HL-60/S4 treated with phorbol 12-myristate 13-acetate at 8.2 ng/mL for 4 days and 3 days (cell line): ENCODE results near the gene TAF8.
"Not testable (repeated sequence)": the region's sequence is repeated elsewhere in the genome, so short reads cannot be mapped to it uniquely, and the experiment has no call there.

Experiments used
- in situ Hi-C: fragments of 300-500 bp; cut with MboI; formaldehyde crosslinking; loops from 2 replicates; pipeline ENCODE4 v1.15.0; 2022; ENCODE audit warnings: low sequenced_read_pairs

Gene TAF8, protein sequence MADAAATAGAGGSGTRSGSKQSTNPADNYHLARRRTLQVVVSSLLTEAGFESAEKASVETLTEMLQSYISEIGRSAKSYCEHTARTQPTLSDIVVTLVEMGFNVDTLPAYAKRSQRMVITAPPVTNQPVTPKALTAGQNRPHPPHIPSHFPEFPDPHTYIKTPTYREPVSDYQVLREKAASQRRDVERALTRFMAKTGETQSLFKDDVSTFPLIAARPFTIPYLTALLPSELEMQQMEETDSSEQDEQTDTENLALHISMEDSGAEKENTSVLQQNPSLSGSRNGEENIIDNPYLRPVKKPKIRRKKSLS

DNA sequence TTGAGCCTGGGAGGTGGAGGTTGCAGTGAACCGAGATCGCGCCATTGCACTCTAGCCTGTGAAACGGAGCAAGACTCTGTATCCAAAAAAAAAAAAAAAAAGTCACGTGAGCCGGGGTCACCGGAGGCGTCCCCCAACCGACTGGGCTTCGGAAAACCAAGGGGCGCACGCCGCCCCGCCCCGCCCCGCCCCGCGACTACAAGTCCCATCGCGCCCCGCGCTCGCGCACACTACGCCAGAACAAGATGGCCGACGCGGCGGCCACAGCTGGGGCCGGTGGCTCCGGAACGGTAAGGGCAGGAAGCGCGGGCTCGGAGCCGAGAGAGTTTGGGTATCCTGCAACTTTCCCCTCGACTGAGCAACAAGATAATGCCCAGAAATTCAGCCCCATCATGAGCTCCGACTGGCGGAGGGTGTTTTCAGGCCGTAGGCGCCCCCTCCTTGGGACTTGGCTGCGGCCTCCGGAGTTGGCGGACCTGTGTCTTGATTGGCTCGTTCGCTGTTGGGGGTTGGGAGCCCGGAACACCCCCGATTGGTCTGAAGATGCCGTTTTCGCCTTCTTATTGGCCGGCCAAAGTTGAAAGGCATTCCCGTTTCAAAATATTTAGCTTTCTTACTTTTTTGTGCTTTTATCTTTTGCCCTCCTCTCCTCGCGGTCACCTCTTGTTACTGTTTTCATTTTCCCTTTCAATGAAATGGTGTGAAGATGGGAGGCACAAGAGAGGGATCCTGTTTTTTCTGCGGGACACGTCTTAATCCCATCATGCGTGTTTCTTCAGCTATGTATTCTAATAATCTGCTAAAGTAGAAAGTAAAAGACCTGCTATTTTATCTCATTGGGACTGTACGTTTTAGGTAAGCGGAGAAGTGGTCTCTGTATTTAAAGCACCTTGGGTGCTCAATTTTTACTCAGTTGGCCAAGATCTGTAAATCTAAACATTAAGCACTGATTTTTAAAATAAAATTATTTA, at the start of gene TAF8:
TSS of gene TAF8 (plus strand) at position 228 of the 971 bp plus-strand sequence. CDS start at position 246, 18 bp downstream.
- in situ Hi-C loops: loop anchor here (25.0 kb wide), 1 partner anchor 512 kb away; the partner anchor contains the start of gene UBR2

DNA sequence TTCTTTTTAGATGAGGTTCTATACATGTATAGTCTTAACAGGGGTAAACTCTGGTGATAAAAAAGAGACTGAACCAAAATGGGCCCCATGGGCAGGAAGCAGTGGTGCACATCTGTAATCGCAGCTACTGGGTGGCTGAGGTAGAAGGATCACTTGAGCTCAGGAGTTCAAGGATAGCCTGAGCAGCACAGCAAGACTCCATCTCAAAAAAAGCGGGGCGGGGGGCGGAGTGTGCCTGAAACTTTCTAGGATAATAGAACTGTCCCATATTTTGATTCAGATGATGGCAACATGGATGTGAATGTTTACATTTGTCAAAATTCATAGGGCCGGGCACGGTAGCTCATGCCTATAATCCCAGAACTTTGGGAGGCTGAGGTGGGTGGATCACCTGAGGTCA, 48.8 kb upstream of the TAF8 start:
- in situ Hi-C loops: no loop called here

DNA sequence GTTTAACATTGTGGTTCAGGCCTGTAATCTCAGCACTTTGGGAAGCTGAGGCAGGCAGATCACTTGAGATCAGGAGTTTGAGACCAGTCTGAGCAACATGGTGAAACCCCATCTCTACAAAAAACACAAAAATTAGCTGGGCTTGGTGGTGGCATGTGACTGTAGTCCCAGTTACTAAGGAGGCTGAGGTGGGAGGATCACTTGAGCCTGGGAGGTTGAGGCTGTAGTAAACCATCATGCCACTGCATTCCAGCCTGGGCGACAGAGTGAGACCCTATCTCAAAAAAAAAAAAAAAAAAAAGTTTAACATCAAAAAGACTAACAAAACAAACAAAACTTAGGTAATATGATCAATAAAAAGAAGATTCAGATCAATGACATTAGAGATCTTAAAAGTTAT, 46.7 kb upstream of the TAF8 start:
- in situ Hi-C loops: not testable (repeated sequence)

DNA sequence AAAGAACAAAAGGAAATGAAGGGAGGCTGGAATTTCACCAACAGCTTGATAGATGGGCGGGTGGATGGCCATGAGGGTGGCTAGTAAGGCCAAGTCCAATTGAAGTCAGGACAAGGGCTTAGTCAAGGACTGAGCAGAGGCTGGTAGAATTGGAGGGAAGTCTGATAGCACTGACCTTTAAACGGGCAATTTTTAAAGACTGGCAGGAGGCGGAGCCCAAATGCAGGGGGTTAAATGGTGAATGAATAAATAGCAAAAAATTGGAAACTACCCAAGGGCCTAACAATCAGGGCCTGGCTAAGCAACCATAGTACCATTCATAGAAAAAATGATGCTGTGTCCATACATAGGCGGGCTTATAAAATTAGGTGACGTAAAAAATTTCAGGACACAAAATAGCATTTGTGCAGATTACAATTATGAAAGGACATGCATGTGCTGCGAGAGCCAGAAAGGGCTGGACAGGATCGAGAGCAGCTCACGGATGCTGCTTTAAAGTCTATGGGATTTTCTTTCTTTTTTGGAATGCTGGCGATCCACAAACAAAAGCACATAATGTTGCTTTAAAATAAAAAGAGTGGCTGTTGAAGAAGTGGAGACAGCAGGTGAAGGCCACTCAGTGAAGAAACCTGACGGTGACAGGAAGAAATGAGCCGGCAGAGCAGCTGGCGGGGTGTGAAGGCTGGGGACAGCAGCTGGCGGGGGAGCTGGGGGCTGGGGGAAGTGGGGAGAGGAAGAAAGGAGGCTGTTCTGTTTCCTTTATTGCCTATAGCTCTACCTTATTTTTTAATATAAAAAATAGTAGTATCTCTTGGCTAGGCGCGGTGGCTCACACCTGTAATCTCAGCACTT, 42.8 kb upstream of the TAF8 start:
- in situ Hi-C loops: no loop called here

DNA sequence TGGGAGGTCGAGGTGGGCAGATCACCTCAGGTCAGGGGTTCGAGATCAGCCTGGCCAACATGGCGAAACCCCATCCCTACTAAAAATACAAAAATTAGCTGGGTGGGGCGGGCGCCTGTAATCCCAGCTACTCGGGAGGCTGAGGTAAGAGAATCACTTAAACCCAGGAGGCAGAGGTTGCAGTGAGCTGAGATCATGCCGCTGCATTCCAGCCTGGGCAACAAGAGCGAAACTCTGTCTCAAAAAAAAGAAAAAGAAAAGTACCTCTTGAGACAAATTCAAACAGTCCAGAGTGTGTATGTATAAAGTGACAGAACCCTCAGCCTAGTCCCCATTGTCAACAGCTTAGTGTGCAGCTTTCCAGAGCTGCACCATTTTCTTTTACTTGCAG, 42.2 kb upstream of the TAF8 start:
- in situ Hi-C loops: not testable (repeated sequence)

DNA sequence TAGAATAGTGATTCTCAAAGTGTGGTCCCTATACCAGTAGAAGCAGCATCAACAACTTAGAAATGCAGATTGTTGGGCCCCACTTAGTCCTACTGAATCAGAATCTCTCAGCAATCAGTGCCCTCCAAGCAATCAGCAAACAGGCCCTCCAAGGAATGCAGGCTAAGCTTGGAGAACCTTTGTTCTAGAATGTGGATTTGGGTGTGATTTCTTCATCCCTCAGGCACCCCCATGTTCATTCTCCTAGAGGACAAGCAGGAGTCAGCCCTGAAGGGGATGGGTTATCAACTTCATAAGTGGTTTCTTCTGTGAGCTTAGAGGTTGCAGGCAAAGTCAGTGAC, 40.5 kb upstream of the TAF8 start:
- in situ Hi-C loops: no loop called here

DNA sequence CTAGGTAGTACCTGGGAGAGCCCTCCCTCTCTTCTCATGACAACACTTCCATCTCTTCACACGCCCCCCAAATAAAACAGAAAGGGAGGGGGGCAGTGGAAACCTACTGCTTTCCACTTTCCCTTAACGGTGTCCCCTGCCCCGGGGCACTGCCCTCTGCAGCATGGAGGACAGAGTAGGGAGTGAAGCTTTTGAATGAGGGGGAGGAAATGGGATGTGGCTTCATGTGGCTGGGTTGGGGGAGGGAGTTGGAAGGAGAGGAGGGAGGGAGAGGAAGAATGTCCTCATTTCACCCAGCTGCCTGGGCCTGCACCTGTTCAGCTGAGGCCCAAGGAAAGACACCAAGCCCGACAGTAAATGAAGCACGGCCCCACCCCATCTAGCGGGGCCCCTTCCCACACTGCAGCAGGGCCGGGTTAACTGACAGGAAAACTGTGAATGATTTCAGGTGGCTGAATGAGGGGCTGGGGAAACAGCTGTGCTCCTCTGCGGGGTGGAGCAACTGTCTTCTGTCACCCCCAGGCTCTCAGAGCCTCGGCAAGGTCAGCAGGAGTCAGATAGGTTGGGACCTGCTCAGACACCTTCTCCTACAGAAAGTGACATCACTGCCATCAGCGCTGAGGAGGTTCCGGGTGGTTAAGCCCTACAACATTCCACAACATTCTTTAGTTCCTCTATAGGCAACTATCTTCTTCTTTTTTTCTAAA, 40.0 kb upstream of the TAF8 start:
- in situ Hi-C loops: no loop called here

DNA sequence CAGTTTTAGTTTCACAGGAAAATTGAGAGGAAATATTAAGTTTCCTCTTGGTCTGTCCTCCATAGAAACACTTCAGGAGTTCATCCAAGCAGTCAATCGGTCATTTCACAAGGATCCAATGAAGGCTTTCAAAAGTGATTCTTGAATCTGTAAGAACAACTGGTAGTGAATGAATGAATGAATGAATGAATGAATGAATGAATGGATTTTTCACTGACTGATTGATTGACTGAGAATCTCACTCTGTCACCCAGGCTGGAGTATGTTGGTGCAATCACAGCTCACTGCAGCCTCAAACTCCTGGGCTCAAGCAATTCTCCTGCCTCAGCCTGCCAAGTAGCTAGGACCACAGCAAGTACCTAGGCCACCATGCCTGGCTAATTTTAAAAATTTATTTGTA, 39.4 kb upstream of the TAF8 start:
- in situ Hi-C loops: no loop called here

DNA sequence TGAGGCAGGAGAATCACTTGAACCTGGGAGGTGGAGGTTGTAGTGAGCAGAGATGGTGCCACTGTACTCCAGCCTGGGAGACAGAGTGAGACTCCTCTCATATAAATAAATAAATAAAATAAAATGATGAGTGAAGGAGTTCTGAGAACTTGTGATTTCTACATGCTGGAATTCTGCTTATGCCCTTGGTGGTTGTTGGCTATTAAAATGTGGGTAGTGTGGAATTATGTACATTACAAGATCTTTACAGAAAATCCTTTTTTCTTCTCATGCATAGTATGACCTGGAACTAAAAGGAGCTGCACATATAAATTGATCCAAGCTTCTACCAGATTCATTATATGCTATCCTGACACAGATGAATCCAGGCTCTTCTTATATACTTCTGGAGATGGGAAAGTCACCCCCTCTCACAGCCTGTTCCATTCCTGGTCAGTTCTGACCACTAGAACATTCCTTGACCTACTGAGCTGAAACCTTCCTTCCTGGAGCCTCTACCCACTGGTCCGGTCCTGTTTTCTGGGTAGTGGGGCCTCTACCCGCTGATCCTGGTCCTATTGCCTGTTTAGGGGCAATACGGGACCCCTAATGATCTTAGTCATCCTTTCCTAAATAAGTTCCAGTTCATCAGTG, 37.7 kb upstream of the TAF8 start:
- in situ Hi-C loops: no loop called here

DNA sequence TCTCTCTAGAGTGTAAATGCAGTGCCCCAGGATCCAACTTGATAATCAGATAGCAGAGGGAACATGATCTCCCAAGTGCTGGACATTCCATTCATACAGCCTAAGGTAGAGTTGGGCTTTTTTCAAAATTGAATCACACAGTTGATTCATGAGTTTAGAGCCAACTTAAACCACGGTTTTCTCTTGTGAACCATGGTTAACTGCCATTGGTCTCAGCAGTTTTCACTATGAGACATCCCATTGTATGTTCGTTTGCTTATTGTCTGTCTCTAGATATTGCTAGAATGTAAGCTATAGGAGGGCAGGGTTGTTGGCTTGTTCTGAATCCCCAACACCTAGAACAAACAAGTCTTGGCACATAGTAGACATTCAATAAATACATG, 37.2 kb upstream of the TAF8 start:
- in situ Hi-C loops: no loop called here

DNA sequence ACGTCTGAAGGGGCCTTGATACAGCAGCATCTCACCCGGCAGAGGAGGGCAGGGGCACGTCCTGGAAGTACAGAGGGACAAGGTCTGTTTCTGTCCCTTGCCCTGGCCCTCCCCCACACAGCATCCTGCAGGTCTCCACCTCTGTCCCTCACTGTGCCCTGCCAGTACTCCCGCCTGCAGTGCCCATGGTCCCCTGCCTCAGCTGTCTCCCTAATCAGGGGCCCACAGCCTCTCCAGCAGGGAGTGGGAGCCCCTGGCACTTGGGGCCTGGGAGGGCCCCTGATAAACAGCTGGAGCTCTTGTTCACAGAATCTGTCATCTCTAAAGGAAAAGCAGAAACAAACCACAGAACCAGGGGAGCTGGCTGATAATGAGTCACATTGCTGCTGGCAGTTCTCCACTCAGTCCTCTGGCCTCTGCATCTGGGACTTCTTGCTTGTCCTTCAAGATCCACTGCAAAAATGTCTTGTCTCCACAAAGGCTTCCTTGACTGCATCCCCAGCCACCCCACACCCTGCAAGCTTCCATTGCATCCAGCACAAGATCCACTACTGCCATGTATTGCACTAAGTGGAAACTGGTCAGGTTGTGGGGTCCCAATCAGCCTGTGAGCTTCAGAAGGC, 33.2 kb upstream of the TAF8 start:
- in situ Hi-C loops: no loop called here

DNA sequence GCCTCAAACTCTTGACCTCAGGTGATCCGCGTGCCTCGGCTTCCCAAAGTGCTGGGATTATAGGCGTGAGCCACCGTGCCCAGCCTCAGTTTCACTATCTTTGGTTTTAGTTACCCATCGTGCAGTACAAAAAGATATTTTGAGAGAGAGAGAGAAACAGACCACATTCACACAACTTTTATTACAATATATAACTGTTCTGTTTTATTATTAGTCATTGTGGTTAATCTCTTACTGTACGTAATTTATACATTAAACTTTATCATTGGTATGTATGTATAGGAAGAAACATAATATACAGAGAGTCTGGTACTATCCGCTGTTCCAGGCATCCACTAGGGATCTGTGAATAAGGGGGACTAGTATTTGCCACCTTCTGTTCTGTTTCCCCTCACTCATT, 29.4 kb upstream of the TAF8 start:
- in situ Hi-C loops: no loop called here

DNA sequence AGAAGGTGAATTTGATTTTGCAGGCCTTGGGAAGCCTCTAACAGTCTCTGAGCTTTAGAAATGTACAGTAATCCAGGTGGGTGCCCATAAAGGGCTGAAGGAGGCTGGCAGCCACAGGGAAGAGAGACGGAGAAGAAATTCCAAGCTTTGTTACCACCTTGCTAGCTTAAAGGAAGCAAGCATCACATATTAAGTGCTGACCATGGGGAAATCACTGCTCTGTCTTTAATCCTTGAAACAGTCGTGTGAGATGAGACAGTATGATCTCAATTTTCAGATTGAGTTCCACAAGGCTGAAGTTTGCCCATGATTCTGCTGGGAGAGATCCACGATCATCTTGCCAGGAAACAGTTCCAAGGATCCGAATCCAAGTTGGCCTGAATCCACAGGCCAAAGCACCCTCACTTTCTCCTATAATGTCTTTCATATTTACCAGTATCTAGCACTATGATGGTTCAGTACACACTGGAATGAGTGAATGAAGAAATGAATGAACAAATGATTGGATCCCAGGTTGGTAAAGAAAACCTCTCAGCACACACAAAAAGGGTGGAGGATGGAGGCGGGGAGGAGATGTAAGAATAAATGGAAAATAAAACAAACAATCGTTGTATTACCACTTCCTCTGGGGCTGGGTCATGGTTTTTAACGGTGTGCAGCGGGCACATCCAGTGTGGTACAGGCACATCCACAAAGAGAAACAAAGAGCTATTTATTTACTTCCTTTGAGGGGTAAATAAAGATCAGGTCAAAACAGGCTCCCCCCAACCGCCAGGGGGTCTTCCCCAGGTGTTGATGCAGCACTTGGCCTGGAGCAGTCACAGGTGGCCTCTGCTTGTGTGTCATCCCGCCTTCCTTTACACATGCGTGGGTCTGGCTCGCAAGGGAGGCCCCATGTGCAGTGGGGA, 28.2 kb upstream of the TAF8 start:
- in situ Hi-C loops: no loop called here

DNA sequence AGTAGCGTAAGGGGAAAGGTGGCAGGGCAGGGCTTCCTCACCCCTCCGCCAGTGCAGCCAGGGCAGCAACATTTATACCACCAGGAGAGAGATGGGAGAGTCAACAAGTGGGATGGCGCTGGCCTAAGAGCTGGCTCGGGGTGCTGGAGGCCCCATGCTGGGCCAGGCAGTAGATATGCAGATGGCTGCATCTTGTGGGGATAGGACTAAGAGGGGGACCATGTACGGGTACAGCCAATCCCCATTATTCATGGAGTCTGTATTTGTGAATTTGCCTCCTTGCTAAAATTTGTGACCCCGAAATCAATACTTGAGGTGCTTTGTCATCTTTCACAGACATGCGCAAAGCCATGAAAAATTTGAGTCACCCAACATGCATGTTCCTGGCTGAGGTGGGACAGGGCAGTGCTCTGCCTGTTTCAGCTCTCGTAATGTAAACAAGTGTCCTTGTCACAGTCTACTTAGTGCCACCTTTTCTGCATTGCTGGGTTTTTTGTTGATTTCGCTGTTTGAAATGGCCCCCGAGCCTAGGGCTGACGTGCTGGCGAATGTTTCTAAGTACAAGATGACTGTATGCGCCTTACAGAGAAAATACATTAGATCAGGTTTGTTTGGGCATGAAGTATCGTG, 27.5 kb upstream of the TAF8 start:
- in situ Hi-C loops: no loop called here

DNA sequence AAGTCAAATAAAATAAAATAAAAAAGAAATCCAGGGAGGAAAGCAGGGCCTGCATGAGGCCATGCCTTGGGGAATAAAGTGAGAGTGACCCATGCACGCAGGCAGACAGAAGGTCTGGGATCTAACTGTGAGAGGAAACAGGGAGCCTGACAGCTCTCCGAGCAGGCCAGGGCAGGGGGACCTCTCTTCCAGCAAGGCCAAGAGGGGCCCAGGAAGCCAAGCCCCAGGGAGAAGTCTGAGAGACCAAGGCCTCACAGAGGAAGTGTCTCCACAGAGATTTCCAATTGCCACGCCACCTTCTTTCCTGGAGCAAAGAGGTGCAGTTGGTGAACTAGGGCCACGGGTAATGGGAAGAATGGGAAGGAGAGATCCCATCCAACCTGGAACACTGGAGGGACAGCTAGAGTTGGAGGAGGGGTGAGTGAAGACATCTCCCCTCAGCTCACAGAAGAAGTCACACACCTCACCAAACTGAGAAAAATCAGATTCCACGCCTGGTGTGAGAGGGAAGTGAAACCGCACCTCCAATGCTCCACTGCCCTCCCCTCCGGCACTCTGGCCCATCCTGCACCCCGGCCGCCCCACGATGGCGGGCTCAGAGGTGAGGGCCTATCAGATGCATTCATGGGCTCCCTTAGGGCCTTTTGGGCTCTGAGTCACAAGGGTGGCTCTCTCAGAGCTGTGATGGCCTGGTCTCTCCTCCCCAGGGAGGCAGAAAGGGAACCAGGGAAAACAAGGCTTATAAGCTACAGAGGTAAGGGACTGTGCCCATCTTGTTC, 25.1 kb upstream of the TAF8 start:
- in situ Hi-C loops: loop anchor here (25.0 kb wide), 1 partner anchor 113 kb away; the partner anchor contains the start of genes BYSL and MED20

DNA sequence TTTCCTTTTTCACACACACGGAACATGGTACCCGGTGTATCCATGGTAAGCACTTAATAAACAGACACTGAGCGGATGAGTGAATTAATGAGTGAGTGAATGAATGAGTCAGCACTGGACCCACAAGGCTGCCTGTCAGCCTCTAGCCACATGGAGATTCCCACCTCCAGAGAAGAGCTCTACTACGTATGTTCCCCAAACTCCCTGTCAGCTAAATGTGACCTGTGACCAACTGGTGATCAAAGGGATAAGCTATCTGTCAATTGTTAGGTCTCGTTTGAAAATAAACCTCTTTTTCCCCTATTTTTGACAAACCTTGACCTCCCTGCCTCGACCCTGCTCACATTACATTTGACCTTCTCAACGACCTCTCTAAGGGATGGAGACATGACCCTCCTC, 24.5 kb upstream of the TAF8 start:
- in situ Hi-C loops: loop anchor here (25.0 kb wide), 1 partner anchor 114 kb away; the partner anchor contains the start of genes BYSL and MED20

DNA sequence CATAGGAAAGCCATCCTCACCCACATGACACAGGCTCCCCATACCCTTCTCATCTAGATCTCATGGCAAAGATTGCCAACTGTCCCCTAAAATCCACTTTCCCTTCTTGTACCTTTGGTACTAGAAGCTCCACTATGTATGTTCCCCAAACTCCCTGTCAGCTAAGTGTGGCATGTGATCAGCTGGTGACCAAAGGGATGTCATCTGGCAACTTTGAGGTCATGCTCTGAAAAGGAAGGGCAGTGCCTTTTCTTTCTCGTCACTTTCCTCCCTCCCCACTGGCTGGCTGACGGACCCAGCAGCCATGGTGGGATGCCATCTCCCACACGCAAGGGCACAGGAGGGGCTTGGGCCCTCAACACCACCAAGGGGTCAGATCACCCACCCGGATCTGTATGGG, 23.8 kb upstream of the TAF8 start:
- in situ Hi-C loops: loop anchor here (25.0 kb wide), 1 partner anchor 114 kb away; the partner anchor contains the start of genes BYSL and MED20
